Inflammatory macrophage treated with lipopolysaccharide for 1 hour (primary cell): ENCODE measurements around the gene SLC24A4.
A peak's percentile ranks its signal among the peaks of the same experiment; 100 is the strongest.

Experiments
- DNase-seq, 2 donors: peaks; one replicate each; pipeline ENCODE4 v3.0.0-alpha.2; 2020 to 2022

The SLC24A4 gene

GRCh38 chr14:92440345-92441003, 117.5 kb downstream of the SLC24A4 start:
- DNase-seq: no peak

- no peak for DNase-seq
Measured at GRCh38 chr14:92441751-92442504, 119.0 kb downstream of the SLC24A4 start.

DNA sequence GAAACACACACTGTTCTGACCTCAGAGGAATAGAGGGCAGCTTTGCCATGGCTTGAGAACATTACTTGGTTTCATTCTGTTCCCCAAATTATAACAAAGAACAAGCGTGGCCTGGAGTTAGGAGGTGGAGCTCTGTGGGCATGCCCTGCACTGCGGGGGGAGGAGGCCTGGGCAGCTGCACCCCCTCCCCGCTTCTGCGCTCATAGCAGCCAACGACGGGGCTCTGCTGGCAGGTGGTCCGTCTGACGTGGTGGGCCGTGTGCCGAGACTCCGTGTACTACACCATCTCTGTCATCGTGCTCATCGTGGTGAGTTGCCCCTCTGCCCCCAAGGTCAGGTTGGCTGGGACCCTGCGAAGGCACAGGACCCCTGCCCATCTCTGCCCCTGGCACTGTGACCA, 120.2 kb downstream of the SLC24A4 start:
- DNase-seq: no peak

- no peak for DNase-seq
Measured at GRCh38 chr14:92443741-92444140, 120.8 kb downstream of the SLC24A4 start.

- no peak for DNase-seq
Measured at GRCh38 chr14:92446771-92447170, 123.8 kb downstream of the SLC24A4 start.

DNA sequence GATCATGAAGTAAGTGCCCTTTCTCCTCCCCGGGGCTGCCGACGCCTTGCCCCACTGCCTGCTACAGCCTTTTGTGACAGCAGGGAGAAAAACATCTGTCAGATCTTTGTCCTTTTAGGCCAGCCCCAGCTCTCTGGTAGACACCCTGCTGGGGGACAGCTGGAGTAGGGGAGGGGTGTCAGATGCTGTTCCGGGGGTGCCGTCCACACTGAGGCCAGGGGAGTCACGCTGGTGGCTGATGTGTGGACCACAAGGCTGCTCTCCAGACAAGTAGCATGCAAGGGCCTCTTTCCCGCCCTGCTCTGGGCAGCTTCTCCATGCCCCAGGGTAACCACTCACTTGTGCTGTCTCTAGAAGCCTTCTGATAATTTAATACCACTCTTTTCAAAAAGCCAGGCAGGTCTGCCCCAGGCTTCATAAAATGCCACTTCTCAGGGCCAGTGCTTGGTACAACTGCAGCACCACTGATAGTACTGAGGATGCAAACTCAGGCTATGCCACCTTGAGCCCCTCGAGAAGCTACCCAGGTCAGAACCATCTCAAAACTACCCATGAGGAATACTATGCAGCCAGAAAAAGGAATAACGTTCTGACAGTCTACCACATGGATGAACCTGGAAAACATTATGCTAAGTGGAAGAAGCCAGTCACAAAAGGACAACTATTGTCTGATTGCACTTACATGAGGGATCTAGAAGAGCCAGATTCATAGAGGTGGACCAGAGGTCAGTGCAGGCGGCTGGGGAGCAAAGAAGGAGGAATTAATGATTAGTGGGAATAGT, 124.6 kb downstream of the SLC24A4 start:
- no peak for DNase-seq

DNA sequence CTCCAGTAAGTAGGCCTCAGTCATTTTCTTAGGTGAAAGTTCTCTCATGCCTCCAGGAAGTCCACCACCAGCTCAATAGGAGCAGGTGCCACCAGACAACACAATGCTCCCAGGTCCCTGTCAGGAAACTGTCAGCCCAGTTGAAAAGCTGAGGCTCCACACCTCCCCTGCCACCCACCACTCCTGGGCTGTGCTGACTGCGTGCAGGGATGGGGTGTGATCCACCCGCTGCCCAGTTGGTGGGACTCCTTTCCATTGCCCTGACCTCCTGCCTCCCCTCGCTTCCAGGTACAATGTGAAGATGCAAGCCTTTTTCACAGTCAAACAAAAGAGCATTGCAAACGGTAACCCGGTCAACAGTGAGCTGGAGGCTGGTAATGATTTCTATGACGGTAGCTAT, 125.8 kb downstream of the SLC24A4 start:
- no peak for DNase-seq

- no peak for DNase-seq
Measured at GRCh38 chr14:92449404-92450181, 126.6 kb downstream of the SLC24A4 start.

- peak; percentile 34 to 35 for DNase-seq
Measured at GRCh38 chr14:92450351-92451070, 127.5 kb downstream of the SLC24A4 start.

DNA sequence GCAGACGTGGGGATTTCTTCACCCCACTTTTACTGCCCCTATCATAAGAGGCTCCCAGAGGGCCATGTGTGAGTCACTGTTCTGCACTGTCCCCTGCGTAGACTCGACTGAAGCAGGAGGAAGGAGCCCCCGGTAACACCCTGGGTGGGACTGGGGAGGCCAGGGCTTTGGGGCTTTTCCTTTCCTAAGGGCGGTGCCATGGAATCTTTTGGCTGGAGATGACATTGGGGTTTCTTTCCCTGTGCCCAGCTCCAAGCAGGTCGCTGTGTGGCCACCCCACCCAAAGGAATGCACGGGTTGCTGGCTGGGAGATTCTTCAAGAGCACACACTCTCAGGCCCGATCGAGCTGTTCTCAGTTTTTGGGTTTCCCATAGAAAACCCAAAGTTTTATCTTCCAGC, 128.3 kb downstream of the SLC24A4 start:
- no peak for DNase-seq

GRCh38 chr14:92451755-92452154, 128.8 kb downstream of the SLC24A4 start:
- DNase-seq: no peak

DNA sequence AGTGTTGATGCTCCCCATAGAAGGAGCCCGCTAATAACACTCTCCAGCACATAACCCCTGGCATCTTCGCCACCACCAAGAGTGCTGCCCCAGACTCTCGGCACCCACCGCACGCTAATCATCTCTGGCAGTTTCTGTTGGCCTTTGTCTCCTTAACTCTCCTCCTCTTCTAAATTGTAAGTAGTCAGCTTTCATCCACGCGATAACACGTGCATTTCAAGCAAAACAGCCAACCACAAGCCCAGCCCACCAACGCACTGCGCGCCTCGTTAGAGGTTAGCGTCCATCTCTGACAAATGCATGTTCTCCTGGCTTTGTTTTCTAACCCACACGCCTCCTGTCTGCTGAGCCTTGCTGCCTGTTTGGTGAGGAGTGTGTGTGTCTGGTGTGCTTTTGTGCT, 129.5 kb downstream of the SLC24A4 start:
- no peak for DNase-seq

DNA sequence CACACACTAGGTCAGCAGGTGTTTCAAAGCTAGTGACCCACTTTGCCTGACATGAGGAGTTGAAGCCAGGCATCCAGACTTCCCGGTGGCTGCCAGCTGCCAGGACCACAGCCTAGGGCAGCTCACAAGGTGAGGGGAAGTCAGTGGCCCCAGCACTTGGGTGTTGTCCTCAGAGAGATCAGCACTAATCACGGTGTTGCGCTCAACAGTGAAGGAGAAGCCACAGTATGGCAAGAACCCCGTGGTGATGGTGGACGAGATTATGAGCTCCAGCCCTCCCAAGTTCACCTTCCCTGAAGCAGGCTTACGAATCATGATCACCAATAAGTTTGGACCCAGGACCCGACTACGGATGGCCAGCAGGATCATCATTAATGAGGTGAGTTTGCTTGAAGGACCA, 130.7 kb downstream of the SLC24A4 start:
- no peak for DNase-seq

GRCh38 chr14:92455231-92455630, 132.3 kb downstream of the SLC24A4 start:
- no peak for DNase-seq

- peak; percentile 76 to 92 for DNase-seq
Measured at GRCh38 chr14:92456215-92457015, 133.4 kb downstream of the SLC24A4 start.

DNA sequence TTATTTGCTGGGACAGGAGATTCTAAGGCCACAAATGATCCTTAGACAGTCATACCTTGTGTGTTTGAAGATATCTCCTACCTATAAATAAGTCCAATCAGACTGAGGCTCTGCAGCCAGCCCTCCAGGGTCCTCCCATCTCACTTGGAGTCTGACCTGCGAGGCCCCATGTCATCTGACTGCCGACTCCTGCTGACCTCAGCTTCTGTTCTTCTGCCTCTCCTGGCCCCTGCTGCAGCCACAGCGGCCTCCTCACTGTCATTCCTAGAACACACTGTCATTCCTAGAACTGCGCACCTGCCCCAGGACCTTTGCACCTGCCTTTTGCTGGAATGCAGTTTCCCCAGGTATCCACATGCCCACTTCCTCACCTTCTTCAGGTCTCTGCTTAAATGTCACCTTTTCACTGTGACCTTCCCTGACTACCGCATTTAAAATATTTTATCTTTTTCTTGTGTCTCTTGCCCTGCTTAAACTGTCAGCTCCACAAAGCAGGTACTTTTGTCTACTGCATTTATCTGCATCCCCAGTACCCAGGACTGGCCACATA, 134.1 kb downstream of the SLC24A4 start:
- no peak for DNase-seq

DNA sequence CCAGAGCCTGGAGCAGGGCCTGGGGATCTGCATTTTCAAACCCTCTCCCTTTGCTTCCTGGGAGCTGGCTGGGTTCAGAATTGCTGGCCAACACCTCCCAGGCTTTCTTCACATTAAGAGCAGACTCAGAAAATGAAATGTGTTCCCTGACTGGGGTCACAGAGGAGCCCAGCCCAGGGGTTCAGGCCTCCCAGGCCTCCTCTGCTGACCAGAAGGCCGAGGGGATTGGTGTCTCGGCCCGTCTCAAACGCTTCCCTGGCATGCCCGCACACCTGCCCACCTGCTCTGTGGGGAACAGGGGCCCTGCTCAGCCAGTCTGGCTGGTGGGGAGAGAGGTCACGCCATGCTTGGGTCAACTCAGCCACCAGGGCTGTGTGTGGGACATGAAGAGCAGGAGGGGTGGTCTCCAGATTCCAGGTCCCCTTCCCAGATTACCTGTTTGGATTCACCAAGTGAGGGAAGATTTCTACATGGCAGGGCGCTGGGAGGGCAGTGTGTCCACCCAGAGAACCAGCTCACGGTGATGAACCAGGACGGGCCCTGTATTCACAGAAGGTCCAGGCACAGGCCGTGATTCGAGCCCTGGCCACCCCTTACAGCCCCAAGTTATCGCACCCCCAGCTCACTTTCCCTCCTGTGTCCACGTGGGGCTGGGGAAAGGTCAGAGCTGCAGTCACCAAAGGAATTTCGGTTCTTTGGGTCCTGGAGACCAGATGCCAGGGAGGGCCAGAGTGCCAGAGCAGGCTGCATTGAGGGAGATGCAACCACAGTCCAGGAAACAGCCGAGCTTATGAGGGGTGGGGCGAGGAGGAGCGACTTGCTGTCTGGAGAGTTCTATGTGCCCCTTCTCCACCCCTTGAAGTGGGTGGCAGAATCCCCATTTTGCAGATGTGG, 135.4 kb downstream of the SLC24A4 start:
- DNase-seq: no peak

DNA sequence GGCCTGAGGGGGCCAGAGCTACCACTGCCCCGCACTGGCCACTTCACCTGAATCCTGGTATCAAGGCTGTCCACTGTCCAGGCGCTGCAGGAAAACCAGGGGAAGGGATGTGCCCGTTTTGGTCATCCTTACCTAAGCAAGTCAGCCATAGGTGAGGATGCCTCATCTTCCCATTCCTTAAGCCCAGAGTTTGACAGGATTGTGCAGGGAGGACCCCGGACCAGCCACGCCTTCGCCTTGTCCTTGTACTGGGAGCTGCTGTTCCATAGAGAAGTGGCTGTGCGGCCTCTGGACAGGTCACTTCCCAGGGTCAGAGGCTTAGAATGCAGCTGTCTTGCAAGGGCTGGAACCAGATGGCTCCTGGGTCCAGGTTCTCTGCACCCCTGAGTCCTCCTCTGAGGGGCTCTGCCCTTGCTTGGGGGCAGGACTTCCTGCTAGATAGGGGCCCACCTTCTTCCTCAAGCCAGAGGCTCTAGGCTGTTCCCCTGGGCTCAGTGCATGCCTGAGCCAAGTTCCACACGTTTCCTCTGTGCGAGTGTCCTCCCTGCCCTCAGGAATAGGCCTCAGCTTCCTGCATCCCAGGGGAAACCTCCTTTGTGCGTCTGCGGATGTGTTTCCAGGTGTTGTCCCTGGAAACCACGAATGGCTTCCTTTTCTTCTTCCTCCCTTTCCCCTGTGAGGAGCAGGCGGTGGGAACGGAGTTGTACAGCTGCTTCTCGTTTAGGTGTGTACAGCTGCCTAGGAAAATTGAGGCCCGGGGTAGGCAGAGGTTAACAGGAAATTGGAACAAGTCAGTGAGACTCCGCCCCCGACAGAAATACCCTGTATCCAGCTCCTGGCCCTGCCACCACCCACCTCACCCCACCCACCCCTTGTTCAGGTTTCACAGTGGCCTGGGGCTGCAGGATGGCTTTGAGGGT, 136.3 kb downstream of the SLC24A4 start:
- no peak for DNase-seq

DNA sequence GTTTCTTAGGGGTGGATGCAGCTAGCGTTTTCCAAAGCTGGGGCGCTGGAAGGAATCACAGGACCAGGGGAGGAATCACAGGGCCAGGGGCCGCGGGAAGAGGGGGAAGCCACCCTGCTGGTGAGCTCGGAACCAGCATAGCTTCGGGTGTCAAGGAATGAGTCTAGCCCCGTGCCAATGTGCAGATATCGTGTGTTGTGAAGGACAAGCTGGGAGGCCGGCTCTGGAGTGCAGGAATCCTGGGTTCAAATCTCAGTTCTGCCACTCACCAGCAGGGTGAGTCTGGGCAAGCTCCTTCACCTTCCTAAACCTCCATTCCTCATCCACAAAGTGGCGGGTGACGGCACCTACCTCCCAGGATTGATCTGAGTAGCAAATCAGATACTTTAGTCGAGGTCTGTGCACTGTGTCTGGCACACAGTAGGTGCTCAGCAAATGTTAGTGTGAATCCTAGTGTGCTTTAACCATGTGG, 137.0 kb downstream of the SLC24A4 start:
- DNase-seq: no peak
